ENCODE results near the gene NXNL1.
A peak's percentile ranks its signal among the peaks of the same experiment; 100 is the strongest.

NXNL1 gene

DNA sequence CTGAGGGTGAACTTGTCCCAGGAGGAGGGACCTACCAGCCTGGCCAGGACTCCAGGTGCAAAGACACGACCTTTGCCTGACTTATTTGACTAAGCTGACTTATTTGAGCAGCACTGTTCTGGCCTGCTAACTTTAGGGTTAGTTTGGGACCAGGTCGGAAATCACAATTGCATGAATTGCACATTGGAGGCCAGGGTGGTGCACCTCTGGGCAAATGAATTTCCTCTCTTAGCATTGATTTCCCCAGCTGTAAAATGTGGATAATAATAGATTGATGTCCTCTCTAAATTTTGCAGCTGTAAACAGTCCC, 53.9 kb downstream of the NXNL1 start:
- no peak for DNase-seq (ENCODE audit: extremely low spot score)
- CTCF ChIA-PET = interaction anchor here (1.3 to 2.2 kb wide), 2 partner anchors 18 to 326 kb away, joined by 3 to 7 read pairs; no protein-coding TSS in a partner anchor
- POLR2A ChIA-PET = interaction anchor here (2.5 kb wide), 1 partner anchor 13 kb away, joined by 10 read pairs; the partner anchor contains the start of gene MVB12A
- TF ChIP-seq CTCF (IDR thresholded peaks at IDR 0.05; ENCODE audit: control extremely low read depth, extremely low read depth, low read depth, missing control alignments) = no peak

DNA sequence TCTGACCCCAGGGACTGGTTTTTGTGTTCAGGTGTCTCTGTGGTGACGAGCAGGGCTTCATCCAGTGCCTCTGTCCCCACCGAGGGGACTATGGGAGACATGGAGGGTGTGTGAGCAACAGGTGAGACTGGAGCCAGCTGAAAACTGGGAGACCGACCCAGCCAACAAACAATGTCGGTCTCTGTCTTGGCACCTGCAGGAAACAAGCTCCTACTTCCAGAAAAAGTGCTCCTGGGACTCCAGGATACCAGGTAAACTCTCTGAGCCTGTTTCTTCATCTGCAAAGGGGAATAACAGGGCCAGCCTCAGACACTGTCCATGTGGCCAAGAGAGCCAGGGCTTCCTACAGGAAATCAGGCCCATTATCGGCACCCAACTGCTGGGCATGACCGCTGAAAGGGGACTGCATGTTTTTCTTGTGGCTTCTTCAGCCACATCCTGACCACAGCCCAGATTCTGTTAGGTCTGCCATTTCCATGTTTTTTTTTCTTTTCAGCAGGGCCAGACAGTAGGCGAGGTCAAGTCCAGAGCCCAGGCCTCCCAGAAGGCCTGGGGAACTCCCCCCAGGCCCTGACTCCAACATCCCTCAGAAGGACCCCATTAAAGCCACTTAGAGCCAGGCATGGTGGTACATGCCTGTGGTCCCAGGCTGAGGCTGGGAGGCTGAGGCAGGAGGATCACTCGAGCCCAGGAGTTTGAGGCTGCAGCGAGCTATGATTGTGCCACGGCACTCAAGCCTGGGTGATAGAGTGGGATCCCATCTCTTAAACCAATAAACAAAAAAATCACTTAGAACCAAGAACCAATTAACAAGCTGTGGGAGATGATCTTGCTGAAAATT, 54.5 kb downstream of the NXNL1 start:
- POLR2A ChIA-PET = interaction anchor here (0.5 to 2.5 kb wide), 4 partner anchors 10 to 97 kb away, joined by 3 to 10 read pairs (median 5); partner anchors contain the start of genes DDA1 and MVB12A
- TF ChIP-seq CTCF (IDR thresholded peaks at IDR 0.05; ENCODE audit: control extremely low read depth, extremely low read depth, low read depth, missing control alignments) = no peak
- CTCF ChIA-PET = interaction anchor here (0.8 to 2.2 kb wide), 9 partner anchors 13 to 326 kb away, joined by 3 to 7 read pairs (median 3); partner anchors contain the start of gene MVB12A
- peak; percentile 52 for DNase-seq (ENCODE audit: extremely low spot score)

Data from GM10248 (cell line).